Panc1 (cell line): ENCODE data around the gene FAAP20.

Experiments
- CTCF ChIP-seq: fragments of 450-650 bp; IDR thresholded peaks from 2 replicates; pipeline ENCODE4 v1.5.1; 2017; ENCODE audit warnings: mild to moderate bottlenecking
- POLR2AphosphoS5 ChIP-seq: IDR thresholded peaks from 2 replicates; pipeline ENCODE4 v1.6.1; 2012; ENCODE audit warnings: mild to moderate bottlenecking, low read depth, low read length, moderate library complexity
- REST ChIP-seq, 2 experiments: IDR thresholded peaks; 2 replicates each; pipeline ENCODE4 v1.6.1; 2011 to 2012; ENCODE audit warnings: low read depth in 2 of 2, control low read depth in 1 of 2, low read length in 1 of 2, mild to moderate bottlenecking in 1 of 2, moderate library complexity in 1 of 2; ENCODE audit not compliant: insufficient read depth in 1 of 2
- SIN3A ChIP-seq: IDR thresholded peaks from 2 replicates; pipeline ENCODE4 v1.6.1; 2012; ENCODE audit warnings: low read depth, mild to moderate bottlenecking, low read length, moderate library complexity, borderline replicate concordance; ENCODE audit not compliant: insufficient read depth

DNA sequence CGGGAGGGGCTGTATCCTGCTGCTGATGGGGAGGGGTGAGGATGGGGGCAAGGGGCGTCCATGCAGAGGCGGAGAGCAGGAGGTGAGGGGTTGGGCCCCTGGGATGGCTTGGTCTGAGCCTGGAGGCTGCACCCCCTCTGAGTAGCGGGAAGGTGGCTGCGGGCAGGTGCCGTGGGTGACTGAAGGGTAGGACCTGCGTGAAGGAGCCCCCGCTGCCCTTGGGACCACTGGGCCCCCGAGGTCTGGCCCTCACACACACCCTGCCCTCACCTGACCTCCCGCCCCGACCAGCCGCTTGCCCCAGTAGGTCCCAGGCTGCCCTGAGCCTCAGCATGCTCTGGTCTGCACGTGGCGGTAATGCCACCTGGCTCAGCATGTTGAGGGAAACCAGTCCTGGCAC is 20.8 kb upstream of the FAAP20 start:
- TF ChIP-seq CTCF (no peak), REST (IDR thresholded peaks at IDR 0.05; ENCODE audit: insufficient read depth in 1 of 2, low read depth in 2 of 2, low read length in 1 of 2) (no peak), POLR2AphosphoS5 (no peak), SIN3A (no peak)
